H1 (cell line): ENCODE data around the gene CACNG3. TPM values are rescaled to one million over a fixed set of nuclear protein-coding genes. Genes with fewer than 3 reads are reported as not detected.

Experiments
- CTCF ChIA-PET: fragments of 300-600 bp; sonication (Branson Sonifier 250); formaldehyde crosslinking; loops from one replicate; lab custom pipeline; 2021; ENCODE audit not compliant: partially characterized antibody; lab: Charles Lee
- POLR2A ChIA-PET: fragments of 300-600 bp; sonication (Branson Sonifier 250); formaldehyde crosslinking; loops from one replicate; lab custom pipeline; 2021; ENCODE audit warnings: inconsistent platforms; ENCODE audit not compliant: partially characterized antibody; lab: Charles Lee
- DNase-seq, 2 experiments: peaks; one replicate each; pipeline versions ENCODE4 v3.0.0 to v3.0.0-alpha.2; 2010 to 2022; ENCODE audit warnings: low spot score in 2 of 2, low read depth in 1 of 2, mixed read lengths in 1 of 2
- FAIRE-seq: peaks from 2 replicates; lab custom pipeline; 2011; peaks lifted over from hg19 to GRCh38; lab: Jason Lieb, UNC
- H2AFZ ChIP-seq: 2 replicates; pipeline ENCODE4 v1.8.1; 2012; ENCODE audit warnings: low read length, inconsistent platforms
- H2AK5ac ChIP-seq: 2 replicates; pipeline ENCODE4 v1.6.1; 2013; ENCODE audit warnings: low read depth, low read length
- H2BK120ac ChIP-seq: replicated peaks from 2 replicates; pipeline ENCODE3; 2013; ENCODE audit warnings: low read depth, low read length, inconsistent platforms
- H2BK12ac ChIP-seq: 2 replicates; pipeline ENCODE4 v1.6.1; 2013; ENCODE audit warnings: low read depth, low read length
- H2BK15ac ChIP-seq: 2 replicates; pipeline ENCODE4 v1.6.1; 2013; ENCODE audit warnings: low read length
- H2BK20ac ChIP-seq: 2 replicates; pipeline ENCODE4 v1.6.1; 2013; ENCODE audit warnings: low read length
- H2BK5ac ChIP-seq: 2 replicates; pipeline ENCODE4 v1.6.1; 2013; ENCODE audit warnings: low read depth, low read length
- H3K14ac ChIP-seq: 2 replicates; pipeline ENCODE4 v1.6.1; 2013; ENCODE audit warnings: inconsistent platforms; ENCODE audit not compliant: insufficient read length
- H3K18ac ChIP-seq: 2 replicates; pipeline ENCODE4 v1.6.1; 2013; ENCODE audit warnings: low read length; ENCODE audit errors: extremely low read depth
- H3K23ac ChIP-seq: 2 replicates; pipeline ENCODE4 v1.6.1; 2013; ENCODE audit warnings: inconsistent platforms; ENCODE audit not compliant: insufficient read length
- H3K23me2 ChIP-seq: 2 replicates; pipeline ENCODE4 v1.6.1; 2013; ENCODE audit warnings: low read depth, low read length
- H3K27ac ChIP-seq: 2 replicates; pipeline ENCODE4 v1.6.1; 2011; ENCODE audit warnings: low read depth, low read length, inconsistent platforms
- H3K27me3 ChIP-seq, 4 experiments: replicated peaks in 1 of 4; 1 replicate in 1 of 4; 2 replicates in 3 of 4; pipeline versions ENCODE4 v1.6.1 to v1.8.1; 2011 to 2013; ENCODE audit warnings: low read length in 3 of 4, mild to moderate bottlenecking in 3 of 4, inconsistent platforms in 2 of 4, mixed read lengths in 2 of 4, moderate library complexity in 1 of 4; ENCODE audit not compliant: control insufficient read depth in 3 of 4, insufficient read depth in 3 of 4; ENCODE audit errors: extremely low read depth in 1 of 4
- H3K36me3 ChIP-seq, 4 experiments: 2 replicates each; pipeline versions ENCODE4 v1.6.1 to v1.8.1; 2011 to 2013; ENCODE audit warnings: mild to moderate bottlenecking in 4 of 4, low read length in 3 of 4, moderate library complexity in 2 of 4, control low read depth in 1 of 4, inconsistent platforms in 1 of 4; ENCODE audit not compliant: insufficient read depth in 4 of 4, control insufficient read depth in 2 of 4
- H3K4ac ChIP-seq: replicated peaks from 2 replicates; pipeline ENCODE3; 2013; ENCODE audit warnings: low read length, low read depth, mixed read lengths, inconsistent platforms; ENCODE audit not compliant: insufficient read length
- H3K4me1 ChIP-seq, 4 experiments: replicated peaks in 1 of 4; 1 replicate in 1 of 4; 2 replicates in 3 of 4; pipeline versions ENCODE4 v1.6.1 to v1.8.1; 2011 to 2013; ENCODE audit warnings: low read length in 3 of 4, inconsistent platforms in 2 of 4, mixed read lengths in 1 of 4; ENCODE audit not compliant: insufficient read depth in 4 of 4, control insufficient read depth in 3 of 4
- H3K4me2 ChIP-seq, 2 experiments: 2 replicates each; pipeline versions ENCODE4 v1.6.1 to v1.8.1; 2011 to 2013; ENCODE audit warnings: low read depth in 2 of 2, low read length in 2 of 2, control low read depth in 1 of 2, inconsistent platforms in 1 of 2, mild to moderate bottlenecking in 1 of 2; ENCODE audit not compliant: insufficient read depth in 1 of 2
- H3K4me3 ChIP-seq, 4 experiments: fragments of 200-600, 300-600 bp in 1 of 4; sonication (generic), shearing (Covaris generic), sonication (Bioruptor Twin) in 1 of 4; 2 replicates each; pipeline versions ENCODE4 v1.5.1 to v1.8.1; 2011 to 2016; ENCODE audit warnings: low read length in 4 of 4, low read depth in 3 of 4, control low read depth in 2 of 4, inconsistent platforms in 2 of 4, mild to moderate bottlenecking in 2 of 4, mixed read lengths in 1 of 4, moderate library complexity in 1 of 4; ENCODE audit not compliant: insufficient read depth in 2 of 4; ENCODE audit errors: extremely low read depth in 1 of 4
- H3K56ac ChIP-seq: replicated peaks from 2 replicates; pipeline ENCODE3; 2013; ENCODE audit warnings: low read depth, mild to moderate bottlenecking, mixed read lengths, low read length, inconsistent platforms; ENCODE audit not compliant: insufficient read length
- H3K79me1 ChIP-seq: 2 replicates; pipeline ENCODE4 v1.6.1; 2013; ENCODE audit warnings: low read depth, low read length, control low read depth
- H3K79me2 ChIP-seq, 2 experiments: 2 replicates each; pipeline versions ENCODE4 v1.6.1 to v1.8.1; 2012 to 2013; ENCODE audit warnings: low read length in 2 of 2, mild to moderate bottlenecking in 2 of 2, inconsistent platforms in 1 of 2; ENCODE audit not compliant: insufficient read depth in 2 of 2, control insufficient read depth in 1 of 2
- H3K9ac ChIP-seq, 4 experiments: replicated peaks in 1 of 4; 1 replicate in 1 of 4; 2 replicates in 3 of 4; pipeline versions ENCODE4 v1.6.1 to v1.8.1; 2011 to 2013; ENCODE audit warnings: low read depth in 3 of 4, low read length in 3 of 4, control low read depth in 2 of 4, mild to moderate bottlenecking in 2 of 4, moderate library complexity in 2 of 4, inconsistent platforms in 1 of 4; ENCODE audit errors: extremely low read depth in 1 of 4
- H3K9me3 ChIP-seq, 2 experiments: 2 replicates each; pipeline versions ENCODE4 v1.6.1 to v1.8.1; 2012 to 2013; ENCODE audit warnings: mild to moderate bottlenecking in 2 of 2, moderate library complexity in 2 of 2, control low read depth in 1 of 2, inconsistent platforms in 1 of 2, low read depth in 1 of 2, low read length in 1 of 2, mixed read lengths in 1 of 2; ENCODE audit not compliant: insufficient read depth in 2 of 2
- H4K20me1 ChIP-seq, 2 experiments: replicated peaks in 1 of 2; 2 replicates each; pipeline versions ENCODE3 to v1.8.1; 2011 to 2013; ENCODE audit warnings: inconsistent platforms in 2 of 2, low read length in 2 of 2, mild to moderate bottlenecking in 1 of 2; ENCODE audit not compliant: insufficient read depth in 2 of 2, control insufficient read depth in 1 of 2
- H4K5ac ChIP-seq: 2 replicates; pipeline ENCODE4 v1.6.1; 2013; ENCODE audit warnings: low read length, low read depth, mixed read lengths, inconsistent platforms; ENCODE audit not compliant: insufficient read length
- H4K8ac ChIP-seq: 2 replicates; pipeline ENCODE4 v1.8.0; 2013; ENCODE audit warnings: mild to moderate bottlenecking, moderate library complexity, low read length, inconsistent platforms; ENCODE audit not compliant: insufficient read depth; ENCODE audit errors: extremely low read depth
- H4K91ac ChIP-seq: replicated peaks from 2 replicates; pipeline ENCODE3; 2013; ENCODE audit warnings: low read length, mixed read lengths, inconsistent platforms; ENCODE audit not compliant: insufficient read length
- BRCA1 ChIP-seq: IDR thresholded peaks from 2 replicates; pipeline ENCODE4 v1.6.1; 2012; ENCODE audit warnings: low read depth, low read length, improper control_type of control experiment
- CTCF ChIP-seq, 3 experiments: IDR thresholded peaks; 1 replicate in 2 of 3; 2 replicates in 1 of 3; pipeline versions ENCODE4 v1.5.1 to v1.6.1; 2011; ENCODE audit warnings: low read length in 3 of 3, mild to moderate bottlenecking in 3 of 3, inconsistent platforms in 2 of 3, low read depth in 1 of 3, moderate library complexity in 1 of 3; ENCODE audit not compliant: insufficient read depth in 1 of 3; ENCODE audit errors: control extremely low read depth in 1 of 3
- GTF2F1 ChIP-seq: IDR thresholded peaks from 2 replicates; pipeline ENCODE4 v1.6.1; 2012; ENCODE audit warnings: low read depth, low read length, improper control_type of control experiment, borderline replicate concordance
- POLR2A ChIP-seq, 2 experiments: IDR thresholded peaks; 1 replicate in 1 of 2; 2 replicates in 1 of 2; pipeline ENCODE4 v1.6.1; 2011; ENCODE audit warnings: low read depth in 2 of 2, low read length in 2 of 2, mild to moderate bottlenecking in 2 of 2; ENCODE audit errors: control extremely low read depth in 1 of 2
- RAD21 ChIP-seq, 2 experiments: IDR thresholded peaks in 1 of 2; conservative IDR thresholded peaks in 1 of 2; 2 replicates each; pipeline ENCODE4 v1.6.1; 2011; ENCODE audit warnings: low read depth in 2 of 2, low read length in 2 of 2, improper control_type of control experiment in 1 of 2, inconsistent platforms in 1 of 2, mild to moderate bottlenecking in 1 of 2, moderate library complexity in 1 of 2
- SIN3A ChIP-seq, 2 experiments: IDR thresholded peaks in 1 of 2; conservative IDR thresholded peaks in 1 of 2; 2 replicates each; pipeline ENCODE4 v1.6.1; 2011 to 2012; ENCODE audit warnings: low read length in 2 of 2, improper control_type of control experiment in 1 of 2, low read depth in 1 of 2, mild to moderate bottlenecking in 1 of 2
- SP2 ChIP-seq: IDR thresholded peaks from 2 replicates; pipeline ENCODE4 v1.6.1; 2012; ENCODE audit warnings: mild to moderate bottlenecking, low read length, inconsistent platforms
- TEAD4 ChIP-seq: IDR thresholded peaks from 2 replicates; pipeline ENCODE4 v1.6.1; 2012; ENCODE audit warnings: low read depth, low read length, inconsistent platforms, mixed read lengths
- WGBS, 2 experiments: shearing (Covaris generic) in 1 of 2; methylation state at CpG; one replicate each; pipeline versions ENCODE4 v1.1.6 to v1.1.7; 2013 to 2015; ENCODE audit warnings: low lambda C conversion rate in 2 of 2, mixed read lengths in 2 of 2, inconsistent platforms in 1 of 2, low coverage in 1 of 2, missing lambda C conversion rate in 1 of 2; ENCODE audit not compliant: insufficient replicate concordance in 2 of 2, insufficient coverage in 1 of 2, insufficient read length in 1 of 2; ENCODE audit errors: extremely low coverage in 1 of 2, missing lambda C conversion rate in 1 of 2; 5-methylcytosine and 5-hydroxymethylcytosine counted together
- polyA plus RNA-seq, 7 experiments: library from polyadenylated mRNA; depleted of rRNA in 3 of 7; stranded (reverse) in 5 of 7; unstranded in 2 of 7; fragments of >200 nt in 5 of 7; fragments of 200-250 nt in 2 of 7; gene quantifications; 1 replicate in 5 of 7; 2 replicates in 1 of 7; 4 replicates in 1 of 7; pipeline versions ENCODE4 v1.2.1 to v1.2.3, GENCODE V29; 2011 to 2013; ENCODE audit warnings: missing spikeins in 2 of 7, mixed read lengths in 2 of 7
- total RNA-seq: library from RNA; stranded (reverse); fragmentation: NEBNext Ultra II Directional; extraction: Animal tissue kit (Norgen Biotek cat#: 25700); gene quantifications from 2 replicates; pipeline ENCODE4 v1.2.1, GENCODE V29; 2021
- TF ChIP-seq, protein P1 (sequence below): IDR thresholded peaks from 2 replicates; pipeline ENCODE4 v1.6.1; 2012; ENCODE audit warnings: inconsistent platforms

The CACNG3 gene
- total and polyA plus RNA-seq, 2 of the 8 experiments (the other 6 are each of a cell fraction or from before 2014, with no cell fraction given) = 0.12 TPM; not detected in 1

- CTCF ChIA-PET = interaction anchor here (0.6 to 2.1 kb wide), 20 partner anchors 9 to 274 kb away, joined by 3 to 12 read pairs (median 4); partner anchors contain the start of gene CACNG3
- H2BK12ac ChIP-seq = peak overlapping the region; percentile 97
- no peak overlapping the region for H3K18ac ChIP-seq
- H4K91ac ChIP-seq = no peak overlapping the region
- no peak overlapping the region for H3K27ac ChIP-seq
- no peak overlapping the region for H3K56ac ChIP-seq
- H3K9me3 ChIP-seq = no peaks in the 10 kb centered on the region
- H3K4me3 ChIP-seq = no peak overlapping the region
- peak overlapping the region; percentile 97; the same call in 1 of the 2 replicates for H2BK20ac ChIP-seq
- H3K23me2 ChIP-seq = no peaks in the 10 kb centered on the region
- POLR2A ChIA-PET = no interaction called here
- H3K27me3 ChIP-seq = no peaks in the 10 kb centered on the region
- FAIRE-seq (peak; percentile 96), DNase-seq (peak; percentile 15 to 60)
- H3K4ac ChIP-seq = peak overlapping the region; percentile 24
- TF ChIP-seq GTF2F1 (no peak), SP2 (no peak), CTCF (IDR thresholded peaks at IDR 0.05; ENCODE audit: control extremely low read depth in 1 of 3, insufficient read depth in 1 of 3, low read depth in 1 of 3, low read length in 3 of 3) (peak; percentile 67 to 85 (median 75)), BRCA1 (peak; percentile 70), RAD21 (IDR thresholded peaks at IDR 0.05 in 1 of 2, conservative IDR thresholded peaks at IDR 0.05 in 1 of 2; ENCODE audit: low read depth in 2 of 2, low read length in 2 of 2) (peak; percentile 75 to 81), TEAD4 (peak; percentile 53; the same call in 1 of the 2 replicates), SIN3A (conservative IDR thresholded peaks at IDR 0.05 in 1 of 2, IDR thresholded peaks at IDR 0.05 in 1 of 2; ENCODE audit: low read depth in 1 of 2, low read length in 2 of 2) (no peak), POLR2A (IDR thresholded peaks at IDR 0.05; ENCODE audit: control extremely low read depth in 1 of 2, low read depth in 2 of 2, low read length in 2 of 2) (no peak)
- TF ChIP-seq, protein P1, sequence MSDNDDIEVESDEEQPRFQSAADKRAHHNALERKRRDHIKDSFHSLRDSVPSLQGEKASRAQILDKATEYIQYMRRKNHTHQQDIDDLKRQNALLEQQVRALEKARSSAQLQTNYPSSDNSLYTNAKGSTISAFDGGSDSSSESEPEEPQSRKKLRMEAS = no peak; the same call in 1 of the 2 replicates
- H4K20me1 ChIP-seq = no peaks in the 10 kb centered on the region
- H3K14ac ChIP-seq = no peak overlapping the region
- no peak overlapping the region for H2AFZ ChIP-seq
- H4K5ac ChIP-seq = no peak overlapping the region
- H2BK15ac ChIP-seq = no peak overlapping the region
- H3K79me1 ChIP-seq = no peaks in the 10 kb centered on the region
- no peak overlapping the region for H3K23ac ChIP-seq
- no peak overlapping the region for H3K4me2 ChIP-seq
- no peak overlapping the region for H4K8ac ChIP-seq
- no peak overlapping the region for H2BK120ac ChIP-seq
- H3K9ac ChIP-seq = no peak overlapping the region
- H2BK5ac ChIP-seq = peak overlapping the region; percentile 81; the same call in 1 of the 2 replicates
- 0 out of 2 replicates have a peak overlapping the region, but pooled peaks have one; percentile 92 for H2AK5ac ChIP-seq
- 36% methylated on average over 1 of the region's 1 CpG; no CpG with 5 or more reads in 1 of the 2 experiments for WGBS, 2 experiments
- H3K79me2 ChIP-seq = no peaks in the 10 kb centered on the region
- no peaks in the 10 kb centered on the region for H3K36me3 ChIP-seq
- H3K4me1 ChIP-seq = peaks cover 0 to 10% (median 3%) of the 10 kb centered on the region in 4 experiments; a peak in 3 of 7 replicates
These were observed 62.5 kb downstream of the CACNG3 start for GRCh38 chr16:24318680-24319079.
